Activated T-helper 17 cell treated with anti-CD3 and anti-CD28 coated beads, Interleukin-2, amount 50 U/mL, for 72 hours (primary cell): Measurements from ENCODE around the gene CTNS. TPM values are rescaled to one million over a fixed set of nuclear protein-coding genes. Genes with fewer than 3 reads are reported as not detected.

Experiments
- ATAC-seq: fragments of 150-1000 bp; cut with Tn5 transposase; replicated peaks from 2 replicates; pipeline ENCODE4 v1.10.0; 2021; ENCODE audit warnings: mild to moderate bottlenecking, moderate library complexity
- H3K27ac Mint-ChIP-seq: one replicate; pipeline ENCODE4 v1.8.0; 2022; ENCODE audit warnings: mixed read lengths
- H3K27me3 Mint-ChIP-seq: one replicate; pipeline ENCODE4 v1.8.0; 2022; ENCODE audit warnings: mixed read lengths
- H3K36me3 Mint-ChIP-seq: one replicate; pipeline ENCODE4 v1.8.0; 2022; ENCODE audit warnings: low read depth, mild to moderate bottlenecking, mixed read lengths
- H3K4me1 Mint-ChIP-seq: one replicate; pipeline ENCODE4 v1.8.0; 2022; ENCODE audit warnings: mixed read lengths
- H3K4me3 Mint-ChIP-seq: one replicate; pipeline ENCODE4 v1.8.0; 2022; ENCODE audit warnings: mild to moderate bottlenecking, mixed read lengths
- H3K9me3 Mint-ChIP-seq: one replicate; pipeline ENCODE4 v1.8.0; 2022; ENCODE audit warnings: mixed read lengths
- total RNA-seq, 2 donors: library from RNA; stranded (reverse); gene quantifications; one replicate each; pipeline ENCODE4 v1.2.3, GENCODE V29; 2022

CTNS gene
- total RNA-seq, 2 donors from 2014 or later = 11.2 to 11.8 TPM

GRCh38 chr17:3678821-3679530 lies 42.4 kb downstream of the CTNS start:
- H3K36me3 Mint-ChIP-seq = no peaks in the 10 kb centered on the region
- H3K27ac Mint-ChIP-seq = no peak overlapping the region
- no peak for ATAC-seq
- no peak overlapping the region for H3K4me3 Mint-ChIP-seq
- H3K27me3 Mint-ChIP-seq = no peaks in the 10 kb centered on the region
- H3K4me1 Mint-ChIP-seq = no peaks in the 10 kb centered on the region
- no peaks in the 10 kb centered on the region for H3K9me3 Mint-ChIP-seq

GRCh38 chr17:3679531-3680126 lies 43.1 kb downstream of the CTNS start:
- no peaks in the 10 kb centered on the region for H3K27me3 Mint-ChIP-seq
- no peaks in the 10 kb centered on the region for H3K4me1 Mint-ChIP-seq
- no peak overlapping the region for H3K27ac Mint-ChIP-seq
- ATAC-seq = no peak
- H3K9me3 Mint-ChIP-seq = no peaks in the 10 kb centered on the region
- no peak overlapping the region for H3K4me3 Mint-ChIP-seq
- no peaks in the 10 kb centered on the region for H3K36me3 Mint-ChIP-seq

GRCh38 chr17:3681057-3681456 lies 44.5 kb downstream of the CTNS start:
- no peaks in the 10 kb centered on the region for H3K27me3 Mint-ChIP-seq
- no peaks in the 10 kb centered on the region for H3K4me1 Mint-ChIP-seq
- H3K27ac Mint-ChIP-seq = no peak overlapping the region
- no peak for ATAC-seq
- no peaks in the 10 kb centered on the region for H3K9me3 Mint-ChIP-seq
- H3K4me3 Mint-ChIP-seq = no peak overlapping the region
- H3K36me3 Mint-ChIP-seq = no peaks in the 10 kb centered on the region

- Mint-ChIP-seq H3K4me1 (no peaks in the 10 kb centered on the region), H3K27ac (peak overlapping the region; percentile 22), H3K9me3 (no peaks in the 10 kb centered on the region), H3K27me3 (no peaks in the 10 kb centered on the region), H3K4me3 (no peak overlapping the region), H3K36me3 (no peaks in the 10 kb centered on the region)
- no peak for ATAC-seq
Observed at GRCh38 chr17:3681565-3681964, 45.0 kb downstream of the CTNS start.

- Mint-ChIP-seq H3K4me1 (no peaks in the 10 kb centered on the region), H3K27ac (peak overlapping the region; percentile 22), H3K9me3 (no peaks in the 10 kb centered on the region), H3K36me3 (no peaks in the 10 kb centered on the region), H3K4me3 (no peak overlapping the region), H3K27me3 (no peaks in the 10 kb centered on the region)
- ATAC-seq = no peak
Observed at GRCh38 chr17:3682033-3682432, 45.5 kb downstream of the CTNS start.

- peak; percentile 92 for ATAC-seq
- H3K9me3 Mint-ChIP-seq = no peaks in the 10 kb centered on the region
- no peak overlapping the region for H3K27ac Mint-ChIP-seq
- no peaks in the 10 kb centered on the region for H3K27me3 Mint-ChIP-seq
- H3K4me1 Mint-ChIP-seq = no peaks in the 10 kb centered on the region
- H3K36me3 Mint-ChIP-seq = no peaks in the 10 kb centered on the region
- no peak overlapping the region for H3K4me3 Mint-ChIP-seq
Observed at GRCh38 chr17:3683054-3683511, 46.5 kb downstream of the CTNS start.

- H3K4me1 Mint-ChIP-seq = no peaks in the 10 kb centered on the region
- no peak overlapping the region for H3K27ac Mint-ChIP-seq
- H3K27me3 Mint-ChIP-seq = no peaks in the 10 kb centered on the region
- H3K4me3 Mint-ChIP-seq = no peak overlapping the region
- no peaks in the 10 kb centered on the region for H3K9me3 Mint-ChIP-seq
- peaks cover 7% of the 10 kb centered on the region for H3K36me3 Mint-ChIP-seq
- ATAC-seq = no peak
Observed at GRCh38 chr17:3685174-3685573, 48.6 kb downstream of the CTNS start.

GRCh38 chr17:3688027-3688553 lies 51.5 kb downstream of the CTNS start:
- H3K4me1 Mint-ChIP-seq = no peaks in the 10 kb centered on the region
- no peaks in the 10 kb centered on the region for H3K9me3 Mint-ChIP-seq
- H3K27me3 Mint-ChIP-seq = no peaks in the 10 kb centered on the region
- H3K27ac Mint-ChIP-seq = no peak overlapping the region
- ATAC-seq = no peak
- no peak overlapping the region for H3K4me3 Mint-ChIP-seq
- peaks cover 19% of the 10 kb centered on the region for H3K36me3 Mint-ChIP-seq

- H3K36me3 Mint-ChIP-seq = peaks cover 21% of the 10 kb centered on the region
- H3K27ac Mint-ChIP-seq = no peak overlapping the region
- H3K4me3 Mint-ChIP-seq = no peak overlapping the region
- ATAC-seq = no peak
- H3K4me1 Mint-ChIP-seq = no peaks in the 10 kb centered on the region
- no peaks in the 10 kb centered on the region for H3K9me3 Mint-ChIP-seq
- no peaks in the 10 kb centered on the region for H3K27me3 Mint-ChIP-seq
Observed at GRCh38 chr17:3688852-3689261, 52.3 kb downstream of the CTNS start.

- no peak for ATAC-seq
- peaks cover 24% of the 10 kb centered on the region for H3K36me3 Mint-ChIP-seq
- H3K27ac Mint-ChIP-seq = no peak overlapping the region
- H3K4me1 Mint-ChIP-seq = peaks cover 1% of the 10 kb centered on the region
- H3K9me3 Mint-ChIP-seq = no peaks in the 10 kb centered on the region
- H3K27me3 Mint-ChIP-seq = no peaks in the 10 kb centered on the region
- H3K4me3 Mint-ChIP-seq = no peak overlapping the region
Observed at GRCh38 chr17:3689262-3690093, 52.9 kb downstream of the CTNS start.

- H3K27me3 Mint-ChIP-seq = no peaks in the 10 kb centered on the region
- peaks cover 5% of the 10 kb centered on the region for H3K4me1 Mint-ChIP-seq
- no peak overlapping the region for H3K27ac Mint-ChIP-seq
- H3K36me3 Mint-ChIP-seq = peaks cover 24% of the 10 kb centered on the region
- H3K4me3 Mint-ChIP-seq = no peak overlapping the region
- H3K9me3 Mint-ChIP-seq = no peaks in the 10 kb centered on the region
- no peak for ATAC-seq
Observed at GRCh38 chr17:3690094-3690715, 53.6 kb downstream of the CTNS start.

GRCh38 chr17:3691617-3692067 lies 55.1 kb downstream of the CTNS start:
- Mint-ChIP-seq H3K27me3 (no peaks in the 10 kb centered on the region), H3K27ac (no peak overlapping the region), H3K4me3 (no peak overlapping the region), H3K4me1 (peaks cover 5% of the 10 kb centered on the region), H3K36me3 (peaks cover 24% of the 10 kb centered on the region), H3K9me3 (no peaks in the 10 kb centered on the region)
- no peak for ATAC-seq

- Mint-ChIP-seq H3K27ac (no peak overlapping the region), H3K9me3 (no peaks in the 10 kb centered on the region), H3K36me3 (peaks cover 24% of the 10 kb centered on the region), H3K4me1 (peaks cover 5% of the 10 kb centered on the region), H3K4me3 (no peak overlapping the region), H3K27me3 (no peaks in the 10 kb centered on the region)
- ATAC-seq = no peak
Observed at GRCh38 chr17:3692346-3692745, 55.8 kb downstream of the CTNS start.

GRCh38 chr17:3693141-3693540 lies 56.6 kb downstream of the CTNS start:
- ATAC-seq = no peak

More at GRCh38 chr17:3693141-3693540, 56.6 kb downstream of the CTNS start:
- no peak overlapping the region for H3K4me3 Mint-ChIP-seq
- H3K36me3 Mint-ChIP-seq = peaks cover 24% of the 10 kb centered on the region
- peaks cover 5% of the 10 kb centered on the region for H3K4me1 Mint-ChIP-seq
- no peak overlapping the region for H3K27ac Mint-ChIP-seq
- no peaks in the 10 kb centered on the region for H3K27me3 Mint-ChIP-seq
- no peaks in the 10 kb centered on the region for H3K9me3 Mint-ChIP-seq
